Activated CD8-positive, alpha-beta T cell treated with anti-CD3 and anti-CD28 coated beads for 36 hours (primary cell): ENCODE results near the gene TMC3. TPM values are rescaled to one million over a fixed set of nuclear protein-coding genes. Genes with fewer than 3 reads are reported as not detected.

Experiments used
- ATAC-seq: fragments of 200-7000 bp; cut with Tn5 transposase; one replicate; pipeline ENCODE4 v1.10.0; 2021; ENCODE audit warnings: mild to moderate bottlenecking, moderate library complexity
- CTCF ChIA-PET: fragments of 350-600 bp; sonication (Branson Sonifier 250); formaldehyde crosslinking; loops from one replicate; lab custom pipeline; 2021; ENCODE audit warnings: antibody characterized with exemption; lab: Charles Lee
- POLR2A ChIA-PET: fragments of 350-600 bp; sonication (Branson Sonifier 250); formaldehyde crosslinking; loops from one replicate; lab custom pipeline; 2021; ENCODE audit warnings: antibody characterized with exemption; lab: Charles Lee
- DNase-seq: peaks from one replicate; pipeline ENCODE4 v3.0.0-alpha.2; 2020
- H3K27ac Mint-ChIP-seq: one replicate; pipeline ENCODE4 v1.8.0; 2021; ENCODE audit warnings: mild to moderate bottlenecking, mixed read lengths
- H3K27me3 Mint-ChIP-seq: one replicate; pipeline ENCODE4 v1.8.0; 2021; ENCODE audit warnings: mixed read lengths
- H3K36me3 Mint-ChIP-seq: one replicate; pipeline ENCODE4 v1.8.0; 2021; ENCODE audit warnings: low read depth, mixed read lengths
- H3K4me1 Mint-ChIP-seq: one replicate; pipeline ENCODE4 v1.8.0; 2021; ENCODE audit warnings: low read depth, mixed read lengths
- H3K4me3 Mint-ChIP-seq: one replicate; pipeline ENCODE4 v1.8.0; 2021; ENCODE audit warnings: mild to moderate bottlenecking, moderate library complexity, mixed read lengths
- H3K9me3 Mint-ChIP-seq: one replicate; pipeline ENCODE4 v1.8.0; 2021; ENCODE audit warnings: mixed read lengths
- intact Hi-C: fragments of 100-400 bp; cut with micrococcal nuclease; formaldehyde crosslinking; loops from one replicate; pipeline ENCODE4 v1.10.0; 2022
- total RNA-seq, 2 experiments: library from RNA; stranded (reverse); gene quantifications; one replicate each; pipeline ENCODE4 v1.2.3, GENCODE V29; 2021
- TF ChIP-seq, protein P1 (sequence below): fragments of 200-600 bp; IDR thresholded peaks from one replicate; pipeline ENCODE4 v1.8.0; 2022; ENCODE audit warnings: antibody characterized with exemption, mild to moderate bottlenecking

The TMC3 gene
- total RNA-seq, 2 experiments from 2014 or later: not detected

DNA sequence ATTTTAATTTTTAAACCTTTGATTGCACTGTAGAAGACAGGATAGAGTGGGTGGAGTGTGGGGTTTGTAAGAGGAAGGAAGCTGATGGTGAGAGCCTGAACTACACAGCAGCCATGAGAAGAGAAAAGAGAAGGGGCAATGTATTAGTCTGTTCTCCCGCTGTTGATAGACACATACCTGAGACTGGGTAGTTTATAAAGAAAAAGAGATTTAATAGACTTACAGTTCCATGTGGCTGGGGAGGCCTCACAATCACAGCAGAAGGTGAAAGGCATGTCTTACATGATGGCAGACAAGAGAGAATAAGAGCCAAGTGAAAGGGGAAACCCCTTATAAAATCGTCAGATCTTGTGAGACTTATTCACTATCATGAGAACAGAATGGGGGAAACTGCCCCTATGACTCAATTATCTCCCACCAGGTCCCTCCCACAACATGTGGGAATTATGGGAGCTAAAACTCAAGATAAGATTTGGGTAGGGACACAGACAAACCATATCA lies 87.3 kb downstream of the TMC3 start:
- Mint-ChIP-seq H3K36me3 (peaks cover 56% of the 10 kb centered on the region), H3K9me3 (peaks cover 15% of the 10 kb centered on the region), H3K27ac (peak overlapping the region; percentile 97), H3K4me1 (peaks cover 78% of the 10 kb centered on the region), H3K4me3 (peak overlapping the region; percentile 79), H3K27me3 (no peaks in the 10 kb centered on the region)
- intact Hi-C loops: no loop called here
- peak; percentile 89 for ATAC-seq
- TF ChIP-seq, protein P1, sequence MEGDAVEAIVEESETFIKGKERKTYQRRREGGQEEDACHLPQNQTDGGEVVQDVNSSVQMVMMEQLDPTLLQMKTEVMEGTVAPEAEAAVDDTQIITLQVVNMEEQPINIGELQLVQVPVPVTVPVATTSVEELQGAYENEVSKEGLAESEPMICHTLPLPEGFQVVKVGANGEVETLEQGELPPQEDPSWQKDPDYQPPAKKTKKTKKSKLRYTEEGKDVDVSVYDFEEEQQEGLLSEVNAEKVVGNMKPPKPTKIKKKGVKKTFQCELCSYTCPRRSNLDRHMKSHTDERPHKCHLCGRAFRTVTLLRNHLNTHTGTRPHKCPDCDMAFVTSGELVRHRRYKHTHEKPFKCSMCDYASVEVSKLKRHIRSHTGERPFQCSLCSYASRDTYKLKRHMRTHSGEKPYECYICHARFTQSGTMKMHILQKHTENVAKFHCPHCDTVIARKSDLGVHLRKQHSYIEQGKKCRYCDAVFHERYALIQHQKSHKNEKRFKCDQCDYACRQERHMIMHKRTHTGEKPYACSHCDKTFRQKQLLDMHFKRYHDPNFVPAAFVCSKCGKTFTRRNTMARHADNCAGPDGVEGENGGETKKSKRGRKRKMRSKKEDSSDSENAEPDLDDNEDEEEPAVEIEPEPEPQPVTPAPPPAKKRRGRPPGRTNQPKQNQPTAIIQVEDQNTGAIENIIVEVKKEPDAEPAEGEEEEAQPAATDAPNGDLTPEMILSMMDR: no peak
- POLR2A ChIA-PET: interaction anchor here (0.7 to 2.8 kb wide), 8 partner anchors 8 to 286 kb away, joined by 3 to 37 read pairs (median 3); partner anchors contain the start of gene TLNRD1
- CTCF ChIA-PET: interaction anchor here (0.9 to 3.0 kb wide), 8 partner anchors 8 to 21 kb away, joined by 3 to 40 read pairs (median 6); no protein-coding TSS in a partner anchor
- peak; percentile 41 for DNase-seq

DNA sequence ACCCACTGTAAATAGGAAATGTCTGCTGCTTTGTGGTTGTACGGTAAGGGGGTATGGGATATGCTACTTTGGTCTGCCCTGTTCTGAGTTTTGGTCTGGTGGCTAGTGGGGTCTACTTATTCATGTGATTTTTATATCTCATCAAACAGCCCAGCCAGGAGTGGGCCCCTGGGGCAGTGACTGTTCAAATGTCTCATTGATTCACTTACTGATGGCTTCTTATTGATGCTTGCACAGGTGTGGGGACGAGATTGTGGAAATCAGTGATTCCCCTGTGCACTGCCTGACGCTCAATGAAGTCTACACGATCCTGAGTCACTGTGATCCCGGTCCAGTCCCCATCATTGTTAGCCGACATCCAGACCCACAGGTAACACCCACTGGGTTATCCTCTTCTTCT lies 88.6 kb downstream of the TMC3 start:
- DNase-seq (no peak), ATAC-seq (no peak)
- Mint-ChIP-seq H3K27me3 (no peaks in the 10 kb centered on the region), H3K4me1 (peaks cover 76% of the 10 kb centered on the region), H3K9me3 (peaks cover 15% of the 10 kb centered on the region), H3K4me3 (peak overlapping the region; percentile 79), H3K27ac (peak overlapping the region; percentile 97), H3K36me3 (peaks cover 54% of the 10 kb centered on the region)
- intact Hi-C loops: no loop called here
- TF ChIP-seq, protein P1: no peak
- POLR2A ChIA-PET: interaction anchor here (0.5 to 2.8 kb wide), 3 partner anchors 13 to 1680 kb away, joined by 3 to 37 read pairs (median 3); no protein-coding TSS in a partner anchor
- CTCF ChIA-PET: interaction anchor here (1.9 to 3.0 kb wide), 4 partner anchors 10 to 19 kb away, joined by 5 to 40 read pairs (median 14); no protein-coding TSS in a partner anchor

DNA sequence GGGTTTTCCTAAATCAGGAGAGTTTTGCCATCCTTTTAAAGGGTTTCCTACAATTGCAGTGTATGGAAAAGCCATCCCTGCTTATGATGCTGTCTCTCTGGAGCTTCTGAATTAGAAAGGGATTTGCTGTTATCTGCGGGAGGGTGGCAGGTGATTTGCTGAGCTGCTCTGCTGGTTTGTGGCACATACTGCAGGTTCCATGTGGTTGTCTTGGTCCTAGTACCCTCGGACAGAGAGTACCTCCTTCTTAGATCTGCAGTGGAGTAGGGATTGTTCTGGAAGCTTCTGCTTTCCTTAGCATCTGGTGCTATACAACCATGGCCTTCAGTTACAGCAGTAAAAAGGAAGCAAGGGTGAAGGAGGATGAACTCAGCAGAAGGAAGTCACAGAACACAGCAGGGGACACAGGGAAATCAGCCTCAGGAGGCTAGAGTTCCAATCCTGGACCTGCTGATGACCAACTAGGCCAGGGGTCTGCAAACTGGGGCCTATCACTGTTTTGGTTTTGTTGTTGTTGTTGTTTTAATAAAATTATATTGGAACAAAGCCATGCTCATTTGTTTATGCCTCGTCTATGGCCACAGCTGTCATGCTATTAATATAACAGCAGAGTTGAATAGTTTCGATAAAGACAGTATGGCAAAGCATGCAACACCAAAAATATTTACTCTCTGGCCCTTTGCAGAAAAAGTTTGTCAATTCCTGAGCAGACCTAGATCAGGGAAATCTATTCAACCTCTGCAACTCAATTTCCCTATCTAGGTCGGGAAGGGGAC lies 89.6 kb downstream of the TMC3 start:
- intact Hi-C loops: no loop called here
- Mint-ChIP-seq H3K36me3 (peaks cover 53% of the 10 kb centered on the region), H3K4me3 (peak overlapping the region; percentile 79), H3K9me3 (peaks cover 12% of the 10 kb centered on the region), H3K27me3 (no peaks in the 10 kb centered on the region), H3K27ac (peak overlapping the region; percentile 97), H3K4me1 (peaks cover 73% of the 10 kb centered on the region)
- CTCF ChIA-PET: interaction anchor here (0.9 to 7.6 kb wide), 6 partner anchors 9 to 115 kb away, joined by 3 to 52 read pairs (median 4); no protein-coding TSS in a partner anchor
- POLR2A ChIA-PET: interaction anchor here (1.6 kb wide), 1 partner anchor 17 kb away, joined by 7 read pairs; no protein-coding TSS in a partner anchor
- DNase-seq (no peak), ATAC-seq (no peak)
- TF ChIP-seq, protein P1: no peak

DNA sequence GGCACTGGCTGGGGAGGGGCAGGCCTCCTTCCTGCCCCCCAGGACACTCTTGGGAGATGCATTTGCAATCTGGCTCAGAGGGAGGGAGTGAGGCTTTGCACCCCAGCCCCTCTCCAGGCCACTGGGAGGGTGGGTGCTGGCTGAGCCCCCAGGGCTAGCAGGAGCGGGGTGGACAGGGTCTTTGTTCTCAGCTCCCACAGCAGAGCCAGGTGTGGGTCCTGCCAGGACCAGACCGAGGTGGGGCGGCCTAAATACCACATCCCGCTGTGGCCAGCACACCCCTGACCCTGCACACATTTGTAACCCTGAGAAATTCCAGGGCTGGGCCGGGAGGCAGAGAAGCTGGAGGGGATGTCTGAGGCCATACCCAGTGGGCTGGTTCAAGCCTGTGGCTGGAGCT lies 91.1 kb downstream of the TMC3 start:
- Mint-ChIP-seq H3K27me3 (no peaks in the 10 kb centered on the region), H3K4me3 (no peak overlapping the region), H3K27ac (no peak overlapping the region), H3K9me3 (peaks cover 15% of the 10 kb centered on the region), H3K4me1 (peaks cover 69% of the 10 kb centered on the region), H3K36me3 (peaks cover 52% of the 10 kb centered on the region)
- TF ChIP-seq, protein P1: no peak
- CTCF ChIA-PET: interaction anchor here (1.0 to 7.6 kb wide), 5 partner anchors 7 to 118 kb away, joined by 3 to 52 read pairs (median 6); no protein-coding TSS in a partner anchor
- ATAC-seq: no peak
- no peak for DNase-seq
- intact Hi-C loops: no loop called here
- POLR2A ChIA-PET: interaction anchor here (0.6 to 7.2 kb wide), 5 partner anchors 9 to 175 kb away, joined by 3 to 42 read pairs (median 4); no protein-coding TSS in a partner anchor
